Loucy (cell line): ENCODE results near the gene BID.

Experiments used
- H2AFZ ChIP-seq: fragments of 200-600 bp; sonication (generic); 2 replicates; pipeline ENCODE4 v1.6.0; 2016; ENCODE audit warnings: antibody characterized with exemption, mild to moderate bottlenecking, low read length, moderate library complexity
- H3F3A ChIP-seq: fragments of 200-600 bp; 2 replicates; pipeline ENCODE4 v1.6.0; 2016; ENCODE audit warnings: antibody characterized with exemption, low read depth, mild to moderate bottlenecking
- H3K27me3 ChIP-seq: fragments of 200-600 bp; sonication (generic); 2 replicates; pipeline ENCODE4 v1.6.1; 2014; ENCODE audit warnings: low read length, mild to moderate bottlenecking; ENCODE audit not compliant: insufficient read depth, poor library complexity, severe bottlenecking
- H3K36me3 ChIP-seq: fragments of 200-600 bp; sonication (generic); 2 replicates; pipeline ENCODE4 v1.6.1; 2016; ENCODE audit warnings: low read length; ENCODE audit not compliant: insufficient read depth
- H3K4me1 ChIP-seq: fragments of 200-600 bp; sonication (generic); 2 replicates; pipeline ENCODE4 v1.5.1; 2014; ENCODE audit warnings: low read length, mild to moderate bottlenecking; ENCODE audit not compliant: insufficient read depth, poor library complexity, severe bottlenecking
- H3K4me2 ChIP-seq: fragments of 200-600 bp; sonication (generic); 2 replicates; pipeline ENCODE4 v1.6.0; 2014; ENCODE audit warnings: antibody characterized with exemption, low read length, low read depth, mild to moderate bottlenecking; ENCODE audit not compliant: poor library complexity, severe bottlenecking
- H3K4me3 ChIP-seq: fragments of 200-600 bp; sonication (generic); 2 replicates; pipeline ENCODE4 v1.5.1; 2014; ENCODE audit warnings: low read length, mild to moderate bottlenecking, mixed read lengths; ENCODE audit not compliant: poor library complexity, severe bottlenecking
- H3K79me2 ChIP-seq: fragments of 200-600 bp; sonication (generic); 2 replicates; pipeline ENCODE4 v1.6.1; 2014; ENCODE audit warnings: low read length; ENCODE audit not compliant: insufficient read depth
- H3K9ac ChIP-seq: fragments of 200-600 bp; sonication (generic); 2 replicates; pipeline ENCODE4 v1.6.0; 2014; ENCODE audit warnings: mild to moderate bottlenecking, low read depth, low read length, moderate library complexity; ENCODE audit not compliant: poor library complexity, severe bottlenecking
- H3K9me2 ChIP-seq: fragments of 200-600 bp; sonication (generic); replicated peaks from 2 replicates; pipeline ENCODE4 v1.6.1; 2016; ENCODE audit warnings: low read depth, low read length, mixed read lengths
- H3K9me3 ChIP-seq: fragments of 200-600 bp; sonication (generic); 2 replicates; pipeline ENCODE4 v1.6.1; 2014; ENCODE audit warnings: mild to moderate bottlenecking, antibody characterized with exemption, low read length, low read depth; ENCODE audit not compliant: insufficient read depth
- H4K20me1 ChIP-seq: fragments of 200-600 bp; sonication (generic); 2 replicates; pipeline ENCODE4 v1.6.0; 2014; ENCODE audit warnings: antibody characterized with exemption, low read length, mild to moderate bottlenecking; ENCODE audit not compliant: insufficient read depth, poor library complexity, severe bottlenecking
- EZH2phosphoT487 ChIP-seq: fragments of 200-600 bp; IDR thresholded peaks from 2 replicates; pipeline ENCODE4 v1.6.1; 2018; ENCODE audit warnings: antibody characterized with exemption, mild to moderate bottlenecking, moderate library complexity, borderline replicate concordance
- TF ChIP-seq, protein P1 (sequence below): fragments of 200-600 bp; sonication (generic); conservative IDR thresholded peaks from 2 replicates; pipeline ENCODE4 v1.5.1; 2014; ENCODE audit warnings: mild to moderate bottlenecking, antibody characterized with exemption, low read length

Gene BID

GRCh38 chr22:17753401-17753989 is 20.8 kb downstream of the BID start:
- Histone ChIP-seq H3K9me3 (no peaks in the 10 kb centered on the region), H3K9me2 (no peaks in the 10 kb centered on the region), H4K20me1 (peaks cover 41% of the 10 kb centered on the region), H3K4me1 (no peaks in the 10 kb centered on the region), H2AFZ (no peak overlapping the region), H3K4me2 (no peak overlapping the region), H3F3A (no peaks in the 10 kb centered on the region), H3K9ac (no peak overlapping the region), H3K4me3 (no peak overlapping the region), H3K27me3 (no peaks in the 10 kb centered on the region), H3K36me3 (peaks cover 12% of the 10 kb centered on the region; the same call in 1 of the 2 replicates), H3K79me2 (peaks cover 90% of the 10 kb centered on the region)
- TF ChIP-seq, protein P1, sequence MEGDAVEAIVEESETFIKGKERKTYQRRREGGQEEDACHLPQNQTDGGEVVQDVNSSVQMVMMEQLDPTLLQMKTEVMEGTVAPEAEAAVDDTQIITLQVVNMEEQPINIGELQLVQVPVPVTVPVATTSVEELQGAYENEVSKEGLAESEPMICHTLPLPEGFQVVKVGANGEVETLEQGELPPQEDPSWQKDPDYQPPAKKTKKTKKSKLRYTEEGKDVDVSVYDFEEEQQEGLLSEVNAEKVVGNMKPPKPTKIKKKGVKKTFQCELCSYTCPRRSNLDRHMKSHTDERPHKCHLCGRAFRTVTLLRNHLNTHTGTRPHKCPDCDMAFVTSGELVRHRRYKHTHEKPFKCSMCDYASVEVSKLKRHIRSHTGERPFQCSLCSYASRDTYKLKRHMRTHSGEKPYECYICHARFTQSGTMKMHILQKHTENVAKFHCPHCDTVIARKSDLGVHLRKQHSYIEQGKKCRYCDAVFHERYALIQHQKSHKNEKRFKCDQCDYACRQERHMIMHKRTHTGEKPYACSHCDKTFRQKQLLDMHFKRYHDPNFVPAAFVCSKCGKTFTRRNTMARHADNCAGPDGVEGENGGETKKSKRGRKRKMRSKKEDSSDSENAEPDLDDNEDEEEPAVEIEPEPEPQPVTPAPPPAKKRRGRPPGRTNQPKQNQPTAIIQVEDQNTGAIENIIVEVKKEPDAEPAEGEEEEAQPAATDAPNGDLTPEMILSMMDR, result no peak
- TF ChIP-seq EZH2phosphoT487, result no peak

DNA sequence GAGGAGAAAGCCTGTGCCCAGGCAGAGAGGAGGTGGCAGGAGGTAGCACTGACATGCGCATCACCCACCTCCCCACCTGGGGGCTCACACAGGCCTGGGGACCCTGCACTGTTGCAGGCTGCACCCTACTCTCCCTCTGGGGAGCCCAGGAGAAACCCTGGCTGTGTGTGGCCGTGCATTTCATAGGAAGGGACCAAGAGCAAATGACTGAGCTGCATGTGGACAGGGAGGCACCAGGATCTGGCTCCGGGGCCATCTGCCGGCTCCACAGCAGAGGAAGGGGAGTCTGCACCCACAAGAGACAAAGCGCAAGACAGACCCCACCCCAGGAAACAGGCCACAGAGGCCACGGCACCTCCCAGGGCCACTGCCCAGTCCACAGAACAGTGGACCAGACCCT is 22.7 kb downstream of the BID start:
- Histone ChIP-seq H3F3A (no peaks in the 10 kb centered on the region), H2AFZ (no peak overlapping the region), H3K79me2 (peaks cover 77% of the 10 kb centered on the region), H4K20me1 (peaks cover 36% of the 10 kb centered on the region), H3K4me1 (no peaks in the 10 kb centered on the region), H3K4me2 (no peak overlapping the region), H3K36me3 (peaks cover 16% of the 10 kb centered on the region; the same call in 1 of the 2 replicates), H3K9me3 (no peaks in the 10 kb centered on the region), H3K27me3 (no peaks in the 10 kb centered on the region), H3K4me3 (no peak overlapping the region), H3K9me2 (no peaks in the 10 kb centered on the region), H3K9ac (no peak overlapping the region)
- TF ChIP-seq, protein P1, result no peak

DNA sequence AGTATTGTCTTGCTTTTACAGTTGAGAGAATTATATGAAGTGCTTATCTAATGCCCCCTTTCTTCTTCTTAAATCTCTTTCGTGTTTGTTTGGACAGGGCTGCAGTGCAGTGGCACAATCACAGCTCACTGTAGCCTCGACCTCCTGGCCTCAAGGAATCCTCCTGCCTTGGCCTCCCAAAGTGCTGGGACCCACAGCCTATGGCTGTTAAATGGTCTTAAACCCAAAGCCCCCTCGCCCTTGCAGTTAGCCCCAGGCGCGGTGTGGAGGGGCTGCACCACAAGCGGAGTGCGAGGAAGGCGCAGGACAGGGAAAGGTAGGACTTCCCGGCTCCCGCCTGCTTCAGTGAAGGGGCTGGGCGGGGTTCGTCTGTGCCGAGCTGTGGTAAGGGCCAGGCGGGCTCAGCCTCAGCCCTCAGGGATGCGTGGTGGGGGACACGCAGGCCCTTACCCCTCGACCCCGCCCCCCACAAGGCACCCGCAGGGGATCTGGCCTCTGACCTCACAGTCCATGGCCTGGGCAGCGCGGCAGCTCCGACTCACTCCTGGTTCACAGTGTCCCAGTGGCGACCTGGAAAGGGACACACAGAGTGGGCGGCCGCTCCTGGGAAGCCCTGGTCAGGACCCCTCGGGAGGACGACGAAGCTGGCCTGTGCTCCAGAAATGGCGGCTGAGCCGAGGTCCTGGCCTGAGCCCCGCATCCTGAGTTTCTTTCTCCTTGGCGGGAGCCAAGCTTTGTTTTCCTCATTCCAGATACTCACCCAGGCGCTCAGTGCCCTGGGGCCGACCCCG is 24.5 kb downstream of the BID start:
- no peak overlapping the region for H2AFZ ChIP-seq
- peaks cover 65% of the 10 kb centered on the region for H3K79me2 ChIP-seq
- no peaks in the 10 kb centered on the region for H3K4me1 ChIP-seq
- H3K36me3 ChIP-seq, result peaks cover 19% of the 10 kb centered on the region; the same call in 1 of the 2 replicates
- TF ChIP-seq EZH2phosphoT487, result no peak
- TF ChIP-seq, protein P1, result no peak
- H3K9me3 ChIP-seq, result no peaks in the 10 kb centered on the region
- peaks cover 36% of the 10 kb centered on the region for H4K20me1 ChIP-seq
- H3K9ac ChIP-seq, result no peak overlapping the region
- H3F3A ChIP-seq, result no peaks in the 10 kb centered on the region
- no peak overlapping the region for H3K4me2 ChIP-seq
- no peaks in the 10 kb centered on the region for H3K27me3 ChIP-seq
- H3K4me3 ChIP-seq, result no peak overlapping the region
- H3K9me2 ChIP-seq, result no peaks in the 10 kb centered on the region
